ENCODE data around the gene TBXAS1. TPM values are rescaled to one million over a fixed set of nuclear protein-coding genes. Genes with fewer than 3 reads are reported as not detected.

The TBXAS1 gene
- polyA plus RNA-seq, 1 experiment = 53.2 TPM

DNA sequence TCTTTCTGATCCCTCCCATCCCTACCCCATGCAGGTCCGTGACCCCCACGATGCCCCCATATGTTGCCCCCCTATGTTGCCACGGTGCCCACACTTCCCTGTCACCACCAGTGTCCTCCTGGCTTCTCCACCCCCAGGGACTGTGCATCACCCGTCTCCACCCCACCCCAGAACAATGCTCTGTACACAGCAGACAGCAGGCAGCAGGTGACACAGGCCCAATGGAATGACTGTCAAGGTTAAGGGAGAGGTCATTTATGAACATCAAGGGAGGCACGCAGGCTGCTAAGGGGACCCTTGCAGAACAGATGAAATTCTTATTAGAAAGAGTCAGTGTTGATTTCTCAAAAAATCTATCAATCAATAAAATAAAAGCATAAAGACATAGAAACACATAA, 162.2 kb downstream of the TBXAS1 start:
- DNase-seq (ENCODE audit: low read depth, low spot score) = no peak
- no peak overlapping the region for H3K4me3 ChIP-seq (ENCODE audit: low read depth, low read length)
- CTCF ChIA-PET = no interaction called here
- H3K27ac ChIP-seq (ENCODE audit: low read depth, low read length) = no peak overlapping the region
- H3K9me3 ChIP-seq (ENCODE audit: control insufficient read depth, insufficient read depth, low read length) = no peaks in the 10 kb centered on the region; the same call in 1 of the 2 replicates
- H3K27me3 ChIP-seq (ENCODE audit: control insufficient read depth, insufficient read depth, low read length) = peaks cover 4% of the 10 kb centered on the region
- TF ChIP-seq, protein P1, sequence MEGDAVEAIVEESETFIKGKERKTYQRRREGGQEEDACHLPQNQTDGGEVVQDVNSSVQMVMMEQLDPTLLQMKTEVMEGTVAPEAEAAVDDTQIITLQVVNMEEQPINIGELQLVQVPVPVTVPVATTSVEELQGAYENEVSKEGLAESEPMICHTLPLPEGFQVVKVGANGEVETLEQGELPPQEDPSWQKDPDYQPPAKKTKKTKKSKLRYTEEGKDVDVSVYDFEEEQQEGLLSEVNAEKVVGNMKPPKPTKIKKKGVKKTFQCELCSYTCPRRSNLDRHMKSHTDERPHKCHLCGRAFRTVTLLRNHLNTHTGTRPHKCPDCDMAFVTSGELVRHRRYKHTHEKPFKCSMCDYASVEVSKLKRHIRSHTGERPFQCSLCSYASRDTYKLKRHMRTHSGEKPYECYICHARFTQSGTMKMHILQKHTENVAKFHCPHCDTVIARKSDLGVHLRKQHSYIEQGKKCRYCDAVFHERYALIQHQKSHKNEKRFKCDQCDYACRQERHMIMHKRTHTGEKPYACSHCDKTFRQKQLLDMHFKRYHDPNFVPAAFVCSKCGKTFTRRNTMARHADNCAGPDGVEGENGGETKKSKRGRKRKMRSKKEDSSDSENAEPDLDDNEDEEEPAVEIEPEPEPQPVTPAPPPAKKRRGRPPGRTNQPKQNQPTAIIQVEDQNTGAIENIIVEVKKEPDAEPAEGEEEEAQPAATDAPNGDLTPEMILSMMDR (IDR thresholded peaks at IDR 0.05; ENCODE audit: low read depth, low read length) = no peak
- POLR2A ChIA-PET = no interaction called here

DNA sequence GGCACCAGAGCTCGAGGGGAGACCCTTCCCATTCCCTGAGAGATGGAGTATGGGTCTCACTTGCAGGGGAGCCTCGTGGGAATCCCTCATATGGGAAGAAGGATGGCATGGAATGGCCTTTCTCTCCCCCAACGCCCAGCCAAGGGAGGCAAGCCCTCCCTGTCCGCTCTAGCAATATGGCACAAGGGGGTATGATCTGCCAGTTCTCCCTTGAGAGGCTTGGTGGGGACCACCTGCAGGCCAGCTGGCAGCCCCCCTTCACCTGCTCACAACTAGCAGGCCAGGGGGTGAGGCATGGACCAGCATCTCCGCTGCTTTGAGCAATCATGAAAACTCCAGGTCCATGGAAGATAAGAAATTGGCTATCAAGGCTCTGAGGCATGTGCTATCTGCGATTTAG, 162.8 kb downstream of the TBXAS1 start:
- Histone ChIP-seq H3K4me3 (ENCODE audit: low read depth, low read length) (no peak overlapping the region), H3K27ac (ENCODE audit: low read depth, low read length) (no peak overlapping the region), H3K27me3 (ENCODE audit: control insufficient read depth, insufficient read depth, low read length) (peaks cover 4% of the 10 kb centered on the region), H3K9me3 (ENCODE audit: control insufficient read depth, insufficient read depth, low read length) (no peaks in the 10 kb centered on the region; the same call in 1 of the 2 replicates)
- DNase-seq (ENCODE audit: low read depth, low spot score) = no peak
- CTCF ChIA-PET = interaction anchor here (0.6 kb wide), 1 partner anchor 403 kb away, joined by 3 read pairs; no protein-coding TSS in a partner anchor
- POLR2A ChIA-PET = no interaction called here
- TF ChIP-seq, protein P1 (IDR thresholded peaks at IDR 0.05; ENCODE audit: low read depth, low read length) = no peak

DNA sequence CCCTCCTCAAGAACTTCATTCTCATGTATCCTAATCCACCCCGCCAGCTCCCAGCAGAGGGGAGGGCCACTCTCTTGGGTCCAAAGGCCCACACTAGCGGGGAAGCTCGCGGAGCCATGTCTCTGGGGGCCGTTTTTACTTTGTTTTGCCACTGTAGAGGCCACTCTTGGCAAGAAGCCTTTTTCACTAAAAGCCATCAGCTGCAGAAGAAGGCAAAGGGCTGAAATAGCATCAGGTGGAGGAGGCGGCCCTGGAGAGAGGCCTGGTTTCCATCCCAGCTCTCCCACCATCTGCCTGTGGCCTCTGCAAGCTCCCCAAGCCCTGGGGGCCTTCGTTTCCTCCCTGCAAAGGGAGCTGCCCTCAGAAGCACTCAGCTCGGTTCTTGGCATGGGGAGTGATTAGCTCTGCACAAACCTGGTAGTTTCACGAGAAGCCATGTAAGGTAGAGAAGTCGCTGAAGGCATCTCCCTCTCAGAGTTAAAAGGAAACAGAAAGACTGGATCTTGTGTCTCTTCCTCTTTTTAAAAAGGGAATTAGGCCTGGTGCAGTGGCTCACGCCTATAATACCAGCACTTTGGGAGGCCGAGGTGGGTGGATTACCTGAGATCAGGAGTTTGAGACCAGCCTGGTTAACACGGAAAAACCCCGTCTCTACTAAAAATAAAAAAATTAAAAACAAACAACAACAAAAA, 163.4 kb downstream of the TBXAS1 start:
- TF ChIP-seq, protein P1 (IDR thresholded peaks at IDR 0.05; ENCODE audit: low read depth, low read length) = no peak
- Histone ChIP-seq H3K4me3 (ENCODE audit: low read depth, low read length) (no peak overlapping the region), H3K9me3 (ENCODE audit: control insufficient read depth, insufficient read depth, low read length) (no peaks in the 10 kb centered on the region; the same call in 1 of the 2 replicates), H3K27me3 (ENCODE audit: control insufficient read depth, insufficient read depth, low read length) (peaks cover 4% of the 10 kb centered on the region), H3K27ac (ENCODE audit: low read depth, low read length) (no peak overlapping the region)
- ChIA-PET POLR2A (interaction anchor here (1.3 kb wide), 1 partner anchor 77 kb away, joined by 3 read pairs; no protein-coding TSS in a partner anchor), CTCF (interaction anchor here (0.6 kb wide), 1 partner anchor 404 kb away, joined by 3 read pairs; no protein-coding TSS in a partner anchor)
- no peak for DNase-seq (ENCODE audit: low read depth, low spot score)

DNA sequence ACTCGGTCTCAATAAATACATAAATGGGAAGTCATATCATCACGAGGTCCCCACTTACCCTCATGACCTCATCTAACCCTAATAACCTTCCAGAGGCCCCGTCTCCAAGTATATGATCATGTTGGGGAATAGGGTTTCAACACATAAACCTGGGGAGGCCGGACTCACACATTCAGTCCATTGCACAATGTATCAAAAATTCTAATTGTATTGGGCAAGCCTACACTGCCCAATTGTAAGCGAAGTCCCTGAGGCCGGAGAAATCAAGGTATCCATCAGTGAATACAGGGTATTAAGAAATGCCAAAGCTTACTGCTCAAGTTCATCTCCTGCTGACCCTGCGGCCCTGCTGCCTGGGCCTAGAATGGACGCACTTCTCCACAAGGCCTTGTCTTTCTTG, 164.1 kb downstream of the TBXAS1 start:
- Histone ChIP-seq H3K27ac (ENCODE audit: low read depth, low read length) (no peak overlapping the region), H3K27me3 (ENCODE audit: control insufficient read depth, insufficient read depth, low read length) (peaks cover under 1% of the 10 kb centered on the region), H3K4me3 (ENCODE audit: low read depth, low read length) (no peak overlapping the region), H3K9me3 (ENCODE audit: control insufficient read depth, insufficient read depth, low read length) (no peaks in the 10 kb centered on the region; the same call in 1 of the 2 replicates)
- POLR2A ChIA-PET = interaction anchor here (1.3 kb wide), 1 partner anchor 77 kb away, joined by 3 read pairs; no protein-coding TSS in a partner anchor
- CTCF ChIA-PET = no interaction called here
- DNase-seq (ENCODE audit: low read depth, low spot score) = no peak
- TF ChIP-seq, protein P1 (IDR thresholded peaks at IDR 0.05; ENCODE audit: low read depth, low read length) = no peak

DNA sequence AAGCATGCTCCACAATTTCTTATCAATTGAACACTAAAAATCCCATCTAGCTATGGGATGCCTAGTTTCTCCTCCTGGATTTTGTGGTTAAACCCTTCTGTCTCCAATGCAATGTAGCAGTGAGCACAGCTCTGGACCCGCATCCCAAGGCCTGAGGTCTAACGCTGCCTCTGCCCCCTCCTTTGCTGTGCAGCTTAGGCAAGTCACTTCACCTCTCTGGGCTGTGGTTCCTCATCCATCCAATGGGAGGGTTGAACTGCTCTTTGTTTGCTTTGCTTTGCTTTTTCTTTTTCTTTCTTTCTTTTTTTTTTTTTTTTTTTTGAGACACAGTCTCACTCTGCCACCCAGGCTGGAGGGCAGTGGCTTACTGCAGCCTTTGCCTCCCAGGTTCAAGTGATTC, 164.5 kb downstream of the TBXAS1 start:
- no peak overlapping the region for H3K27ac ChIP-seq (ENCODE audit: low read depth, low read length)
- ChIA-PET POLR2A (interaction anchor here (1.3 kb wide), 1 partner anchor 78 kb away, joined by 3 read pairs; no protein-coding TSS in a partner anchor), CTCF (interaction anchor here (0.7 kb wide), 1 partner anchor 139 kb away, joined by 3 read pairs; no protein-coding TSS in a partner anchor)
- DNase-seq (ENCODE audit: low read depth, low spot score) = no peak
- no peaks in the 10 kb centered on the region; the same call in 1 of the 2 replicates for H3K9me3 ChIP-seq (ENCODE audit: control insufficient read depth, insufficient read depth, low read length)
- TF ChIP-seq, protein P1 (IDR thresholded peaks at IDR 0.05; ENCODE audit: low read depth, low read length) = no peak
- no peaks in the 10 kb centered on the region for H3K27me3 ChIP-seq (ENCODE audit: control insufficient read depth, insufficient read depth, low read length)
- H3K4me3 ChIP-seq (ENCODE audit: low read depth, low read length) = no peak overlapping the region
